ENCODE measurements around the gene WDFY3. TPM values are rescaled to one million over a fixed set of nuclear protein-coding genes. Genes with fewer than 3 reads are reported as not detected.

WDFY3 gene
- total and polyA plus RNA-seq, 7 donors: 4.8 to 85.7 (median 50.5) TPM

- no peaks in the 10 kb centered on the region for H3K36me3 ChIP-seq
- H3K4me1 ChIP-seq: peaks cover 0 to 20% (median 15%) of the 10 kb centered on the region in 4 donors
- no peak for DNase-seq
- H3K27ac ChIP-seq: no peak overlapping the region
- H3K4me3 ChIP-seq: no peak overlapping the region
- intact Hi-C loops (cut with DNase I): no loop called here
- H3K9me3 ChIP-seq: no peaks in the 10 kb centered on the region
- WGBS, 2 donors: 80 to 91% methylated on average over 4 of the region's 4 CpGs
- no peaks in the 10 kb centered on the region for H3K27me3 ChIP-seq
- TF ChIP-seq POLR2AphosphoS5 (IDR thresholded peaks at IDR 0.05) (no peak), CTCF (IDR thresholded peaks at IDR 0.05) (no peak), POLR2A (IDR thresholded peaks at IDR 0.05) (no peak), EP300 (IDR thresholded peaks at IDR 0.05) (no peak)
These were observed 57.6 kb downstream of the WDFY3 start for GRCh38 chr4:84908876-84909275.

GRCh38 chr4:84907145-84907544 is 59.3 kb downstream of the WDFY3 start:
- DNase-seq: no peak
- Histone ChIP-seq H3K27ac (no peak overlapping the region), H3K4me3 (no peak overlapping the region), H3K36me3 (no peaks in the 10 kb centered on the region), H3K27me3 (no peaks in the 10 kb centered on the region), H3K4me1 (peaks cover 0 to 8% (median 6%) of the 10 kb centered on the region in 4 donors), H3K9me3 (no peaks in the 10 kb centered on the region)
- TF ChIP-seq CTCF (IDR thresholded peaks at IDR 0.05): no peak
- WGBS, 2 donors: 71 to 76% methylated on average over 3 of the region's 3 CpGs
- intact Hi-C loops (cut with DNase I): no loop called here

GRCh38 chr4:84905646-84906045 is 60.8 kb downstream of the WDFY3 start:
- H3K4me1 ChIP-seq: peaks cover 0 to 8% (median 6%) of the 10 kb centered on the region in 4 donors
- 96% methylated on average over 2 of the region's 2 CpGs for WGBS, 2 donors
- no peaks in the 10 kb centered on the region for H3K36me3 ChIP-seq
- intact Hi-C loops (cut with DNase I): no loop called here
- H3K9me3 ChIP-seq: no peaks in the 10 kb centered on the region
- H3K27ac ChIP-seq: no peak overlapping the region
- no peak for DNase-seq
- H3K4me3 ChIP-seq: no peak overlapping the region
- H3K27me3 ChIP-seq: no peaks in the 10 kb centered on the region
- no peak for TF ChIP-seq CTCF (IDR thresholded peaks at IDR 0.05)

GRCh38 chr4:84901740-84902281 is 64.7 kb downstream of the WDFY3 start:
- no peak for DNase-seq
- no peak overlapping the region for H3K4me3 ChIP-seq
- no peaks in the 10 kb centered on the region for H3K9me3 ChIP-seq
- TF ChIP-seq POLR2A (IDR thresholded peaks at IDR 0.05) (no peak), POLR2AphosphoS5 (IDR thresholded peaks at IDR 0.05) (no peak), CTCF (IDR thresholded peaks at IDR 0.05) (no peak), EP300 (IDR thresholded peaks at IDR 0.05) (no peak)
- H3K27me3 ChIP-seq: no peaks in the 10 kb centered on the region
- intact Hi-C loops (cut with DNase I): no loop called here
- WGBS, 2 donors: 93 to 96% methylated on average over 3 of the region's 3 CpGs
- H3K36me3 ChIP-seq: no peaks in the 10 kb centered on the region
- H3K4me1 ChIP-seq: no peaks in the 10 kb centered on the region
- H3K27ac ChIP-seq: no peak overlapping the region

GRCh38 chr4:84901173-84901572 is 65.3 kb downstream of the WDFY3 start:
- TF ChIP-seq CTCF (IDR thresholded peaks at IDR 0.05) (no peak), EP300 (IDR thresholded peaks at IDR 0.05) (no peak), POLR2A (IDR thresholded peaks at IDR 0.05) (no peak), POLR2AphosphoS5 (IDR thresholded peaks at IDR 0.05) (no peak)
- no peaks in the 10 kb centered on the region for H3K27me3 ChIP-seq
- H3K4me3 ChIP-seq: no peak overlapping the region
- H3K9me3 ChIP-seq: no peaks in the 10 kb centered on the region
- no peaks in the 10 kb centered on the region for H3K36me3 ChIP-seq
- no peaks in the 10 kb centered on the region for H3K4me1 ChIP-seq
- DNase-seq: no peak
- H3K27ac ChIP-seq: no peak overlapping the region
- 72 to 80% methylated on average over 3 of the region's 3 CpGs for WGBS, 2 donors
- intact Hi-C loops (cut with DNase I): no loop called here

Data from sigmoid colon (tissue), 7 donors.